CD4-positive, alpha-beta T cell treated with Interleukin-4 for 1 hour (primary cell): ENCODE data around the gene KPNB1.
"Not testable (repeated sequence)": the region's sequence is repeated elsewhere in the genome, so short reads cannot be mapped to it uniquely, and the experiment has no call there.

Experiments used
- DNase-seq, 2 donors: peaks; one replicate each; pipeline ENCODE4 v3.0.0-alpha.2; 2020 to 2022

Gene KPNB1

DNA sequence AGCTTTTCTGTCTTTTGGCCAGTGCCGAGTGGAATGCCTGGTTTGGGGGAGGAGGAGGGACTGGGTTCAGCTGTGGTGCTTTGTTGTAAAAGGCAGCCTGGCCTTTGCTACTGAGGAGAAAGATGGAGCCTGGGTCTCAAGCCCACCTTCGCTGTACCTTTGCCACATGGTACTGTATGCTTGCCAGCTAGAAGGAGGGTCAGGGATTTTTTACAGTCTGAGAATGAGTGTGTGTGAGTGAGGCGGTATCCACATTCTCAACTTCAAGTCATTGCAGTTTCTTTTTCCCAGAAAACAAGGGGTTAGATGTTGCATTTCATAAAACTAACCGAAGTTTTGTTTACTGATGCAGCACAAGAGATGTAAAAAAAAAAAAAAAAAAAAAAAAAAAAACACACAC, 33.0 kb downstream of the KPNB1 start:
- DNase-seq: not testable (repeated sequence)

DNA sequence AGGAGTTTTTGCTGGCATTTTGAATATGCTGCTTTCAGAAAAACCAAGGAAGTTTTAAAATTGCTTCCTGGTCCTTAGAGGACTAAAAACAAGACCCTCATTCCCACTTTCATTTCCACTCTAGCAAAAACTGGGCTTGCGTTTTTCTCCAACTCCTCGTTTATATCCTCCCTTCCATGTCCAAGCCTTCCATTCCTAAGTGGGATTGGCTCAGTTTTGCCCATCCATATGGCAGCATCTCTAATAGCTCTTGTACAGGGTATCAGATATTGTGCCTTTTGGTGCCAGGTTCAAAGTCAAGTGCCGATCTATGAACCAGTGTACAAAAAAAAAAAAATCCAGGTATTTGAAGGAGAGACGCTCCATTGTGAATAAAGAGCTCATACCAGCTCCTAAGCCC, 34.3 kb downstream of the KPNB1 start:
- DNase-seq: no peak

DNA sequence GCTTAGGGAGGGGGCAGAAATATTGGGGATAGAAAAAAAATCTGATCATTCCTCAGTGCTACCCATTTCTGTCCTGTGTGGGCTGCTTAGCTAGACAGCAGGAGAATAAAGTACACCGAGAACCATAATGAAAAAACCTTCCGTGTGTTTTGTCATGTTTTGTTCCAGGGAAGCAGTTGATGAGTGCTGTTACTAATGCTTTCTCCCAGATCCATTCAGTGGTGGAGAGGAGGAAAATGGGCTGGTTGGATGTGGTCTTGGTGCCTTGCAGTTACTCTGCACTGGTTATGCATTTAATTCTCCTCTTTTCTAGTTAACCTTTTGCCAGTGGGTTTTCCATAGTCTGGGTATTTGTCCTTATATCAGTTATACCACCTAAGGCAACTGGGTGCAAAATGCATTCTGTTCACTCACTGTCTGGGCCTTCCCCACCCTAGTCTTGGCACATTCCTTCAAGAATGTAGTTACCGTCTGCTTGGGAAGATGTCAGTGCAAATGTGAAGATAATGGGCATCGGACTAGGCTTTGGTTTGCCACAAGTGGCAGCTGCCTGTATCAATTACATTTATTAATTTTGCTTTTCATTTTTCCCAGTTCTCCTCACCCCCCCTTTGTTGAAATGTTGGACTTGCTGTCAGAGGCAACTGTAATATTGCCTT, 34.9 kb downstream of the KPNB1 start:
- DNase-seq: no peak

DNA sequence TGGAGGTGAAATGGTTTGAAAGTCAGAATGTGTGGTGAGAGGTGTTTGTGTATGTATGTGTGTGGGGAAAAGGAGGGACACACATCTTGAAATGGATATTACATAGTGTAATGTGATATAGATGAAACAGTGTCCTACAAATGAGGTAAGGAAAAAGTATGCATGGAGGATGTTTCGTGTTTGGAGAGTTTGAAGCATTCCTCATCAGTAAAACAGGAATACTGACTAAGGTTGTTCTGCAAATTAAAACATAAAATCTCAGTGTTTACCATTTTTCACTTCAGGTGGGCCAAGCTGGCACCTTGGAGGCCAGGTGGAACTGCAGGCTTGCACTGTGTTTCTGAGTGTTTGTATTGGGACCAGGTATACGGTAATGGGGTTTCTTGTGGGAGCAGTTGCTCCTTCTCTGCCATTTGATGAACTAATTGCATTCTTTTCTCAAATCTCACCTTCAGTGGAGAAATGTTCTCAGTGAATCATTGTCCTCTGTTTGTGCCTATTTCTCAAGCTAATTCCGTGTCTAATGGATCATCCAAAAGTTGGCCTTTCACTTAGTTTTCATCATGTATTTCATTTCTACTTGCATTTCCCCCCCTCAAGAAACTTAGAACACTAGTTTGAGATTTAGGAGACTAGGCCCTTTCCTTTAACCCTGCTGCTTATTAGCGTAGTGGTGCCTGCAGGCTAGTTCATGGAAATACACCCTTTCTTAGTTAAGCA, 36.0 kb downstream of the KPNB1 start:
- no peak for DNase-seq

DNA sequence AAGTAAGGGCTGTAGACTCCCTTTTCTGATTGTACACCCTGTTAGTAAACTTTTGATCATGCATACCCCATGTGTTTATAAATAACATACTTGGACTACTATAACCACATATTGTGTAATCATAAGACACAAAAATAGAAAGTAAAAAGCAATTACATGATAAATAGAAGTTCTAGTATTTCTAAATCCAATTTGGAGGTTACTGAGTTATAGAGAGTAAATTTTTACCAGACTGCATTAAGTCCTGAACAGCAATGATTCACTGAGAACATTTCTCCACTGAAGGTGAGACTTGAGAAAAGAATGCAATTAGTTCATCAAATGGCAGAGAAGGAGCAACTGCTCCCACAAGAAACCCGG, 36.5 kb downstream of the KPNB1 start:
- DNase-seq: no peak

DNA sequence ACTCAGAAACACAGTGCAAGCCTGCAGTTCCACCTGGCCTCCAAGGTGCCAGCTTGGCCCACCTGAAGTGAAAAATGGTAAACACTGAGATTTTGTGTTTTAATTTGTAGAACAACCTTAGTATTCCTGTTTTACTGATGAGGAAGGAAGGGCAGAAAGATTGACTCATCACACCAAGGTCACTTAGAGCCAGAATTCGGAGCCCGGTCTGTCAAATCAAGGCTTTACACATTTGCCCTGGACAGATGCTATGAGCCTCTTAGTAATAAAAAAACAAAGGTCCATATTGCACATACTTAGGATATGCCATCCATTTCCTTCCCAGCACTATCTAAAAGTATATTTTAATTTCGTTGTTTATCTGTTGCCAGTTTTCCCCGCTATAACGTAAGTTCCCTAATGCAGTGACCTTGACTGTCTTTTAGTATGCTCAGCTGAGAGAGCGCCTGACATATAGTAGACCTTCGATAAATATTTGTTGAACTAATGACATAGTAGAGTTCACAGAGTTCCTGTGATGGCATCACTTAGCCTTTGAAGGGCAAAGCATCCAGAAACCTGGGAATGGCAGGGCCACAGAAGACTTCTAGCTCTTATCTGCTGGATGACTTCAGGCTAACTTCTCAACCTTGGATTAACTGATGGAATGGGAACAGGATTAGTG, 37.1 kb downstream of the KPNB1 start:
- no peak for DNase-seq

DNA sequence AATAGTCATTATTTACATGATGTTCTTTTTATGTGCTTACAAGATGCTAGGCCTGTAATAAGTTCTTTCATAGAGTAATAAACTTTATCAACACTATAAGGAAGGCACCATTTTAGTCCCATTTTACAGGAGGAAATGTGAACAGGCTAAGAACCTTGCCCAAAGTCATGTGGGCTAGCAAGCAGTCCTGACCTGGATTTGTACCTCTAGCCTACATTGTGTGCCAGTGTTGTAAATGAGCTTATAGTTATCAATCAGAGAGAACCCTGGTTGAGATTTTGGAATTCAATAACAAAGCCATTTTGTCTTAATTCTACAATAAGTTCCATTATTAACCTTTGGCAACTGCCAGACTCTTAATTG, 37.6 kb downstream of the KPNB1 start:
- no peak for DNase-seq

DNA sequence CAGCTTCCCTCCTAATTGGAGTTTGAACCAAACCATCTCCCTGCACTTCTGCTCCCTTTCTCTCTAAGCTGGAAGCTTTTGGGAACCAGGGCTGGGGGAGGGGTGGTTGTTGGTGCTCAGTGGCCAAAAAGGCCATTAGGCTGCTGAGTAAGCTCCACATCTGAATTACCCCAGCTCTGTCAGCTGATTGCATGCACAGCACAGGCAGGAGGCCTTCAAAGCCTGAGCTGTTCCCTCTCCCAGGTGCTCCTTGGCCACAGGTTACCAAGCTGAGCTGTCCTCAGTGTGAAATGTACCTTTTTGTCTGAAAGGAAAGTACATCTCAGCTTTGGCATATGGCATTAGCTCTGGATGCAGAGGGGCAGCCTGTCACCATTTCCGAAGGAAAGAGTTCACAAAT, 38.0 kb downstream of the KPNB1 start:
- DNase-seq: no peak

DNA sequence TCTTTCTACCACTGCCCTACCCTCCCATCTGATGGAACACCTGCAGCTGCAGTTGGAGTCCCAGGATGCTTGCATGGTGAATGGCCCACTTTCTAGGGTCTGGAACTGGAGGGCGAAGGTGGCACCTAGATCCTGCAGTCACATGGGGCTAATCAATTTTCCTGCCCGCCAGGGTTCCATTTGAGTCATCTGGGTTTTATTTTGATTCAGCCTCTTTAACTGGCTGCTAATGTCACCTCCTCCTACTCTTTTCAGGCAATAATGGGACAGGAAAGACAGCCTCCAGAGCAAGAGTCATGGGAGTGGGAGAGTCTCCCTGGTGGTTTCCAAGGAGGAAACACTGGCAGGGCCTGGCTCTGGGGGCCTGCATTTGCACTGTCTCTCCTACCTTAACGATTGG, 40.4 kb downstream of the KPNB1 start:
- DNase-seq: no peak

DNA sequence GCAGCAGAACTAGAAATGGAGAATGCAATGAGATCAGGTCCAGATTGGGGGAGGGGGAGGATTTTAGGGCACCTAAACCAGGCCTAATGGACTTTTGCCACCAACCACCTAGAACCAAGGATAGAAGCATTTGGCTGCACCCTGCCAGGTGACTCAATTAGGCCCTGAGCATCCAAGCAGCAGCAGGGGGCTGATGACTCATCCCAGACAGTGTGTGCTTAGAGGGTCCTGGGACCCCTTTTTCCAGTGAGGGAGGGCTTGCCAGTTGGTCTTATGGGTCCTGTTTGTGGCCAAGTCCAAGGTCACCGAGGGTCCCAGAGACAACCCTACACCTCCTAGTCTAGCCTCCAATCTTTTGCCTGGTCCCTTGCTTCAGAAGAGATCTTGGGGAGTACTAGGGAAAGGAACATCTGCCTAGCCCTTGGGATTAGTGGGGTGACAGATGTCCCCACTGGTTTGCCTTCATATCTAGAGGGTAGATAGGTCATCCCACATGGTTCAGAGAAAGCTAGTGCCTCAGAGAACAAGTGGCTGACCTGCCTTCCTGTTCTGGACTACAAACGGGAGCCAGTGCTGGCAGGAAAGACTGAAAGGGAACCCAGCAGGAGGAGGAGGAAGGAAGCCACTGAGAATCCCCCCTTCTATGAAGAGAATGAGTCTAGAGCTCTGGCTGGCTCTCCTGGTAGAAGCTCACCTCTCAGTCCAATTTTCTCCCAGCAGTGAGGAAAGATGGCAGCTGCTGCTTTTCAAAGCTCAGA, 42.6 kb downstream of the KPNB1 start:
- no peak for DNase-seq

DNA sequence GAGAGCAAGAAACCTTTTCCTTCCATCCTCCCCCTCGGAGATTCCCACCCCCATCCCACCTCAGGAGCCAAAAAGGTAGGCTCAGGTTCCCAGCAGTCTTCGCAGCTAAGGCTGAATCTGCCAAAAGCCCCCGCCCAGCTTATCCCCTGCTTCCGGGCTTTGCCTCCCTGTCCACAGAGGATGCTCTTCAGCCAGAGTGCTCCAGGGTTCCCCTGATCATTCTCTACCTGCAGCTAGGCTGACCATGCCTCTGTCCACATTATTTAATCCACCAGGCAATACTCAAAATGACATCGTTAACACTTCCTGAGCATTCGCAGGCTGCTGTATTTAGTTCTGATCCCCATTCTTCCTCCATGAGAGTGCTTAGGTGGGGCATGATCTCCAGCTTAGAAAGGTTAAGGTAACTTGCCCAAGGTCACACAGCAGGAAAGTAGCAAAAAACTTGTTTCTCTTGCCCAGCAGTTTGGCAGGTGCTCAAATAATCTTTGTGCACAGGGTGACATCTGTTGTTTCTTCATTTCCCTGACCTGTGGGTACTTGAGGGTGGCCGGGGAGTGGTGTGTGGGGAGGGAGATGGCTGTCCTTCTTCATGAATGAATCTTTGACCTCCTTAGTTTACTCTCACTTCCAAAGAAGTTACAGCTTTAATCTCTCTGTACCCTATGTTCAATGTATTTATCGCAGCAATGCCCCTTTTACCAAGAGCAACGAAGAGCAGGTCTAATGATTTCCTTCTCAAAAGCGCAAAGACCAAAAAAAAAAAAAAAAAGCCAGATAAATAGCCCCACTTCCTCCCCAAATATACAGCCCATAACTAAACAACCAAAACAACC, 43.4 kb downstream of the KPNB1 start:
- no peak for DNase-seq

DNA sequence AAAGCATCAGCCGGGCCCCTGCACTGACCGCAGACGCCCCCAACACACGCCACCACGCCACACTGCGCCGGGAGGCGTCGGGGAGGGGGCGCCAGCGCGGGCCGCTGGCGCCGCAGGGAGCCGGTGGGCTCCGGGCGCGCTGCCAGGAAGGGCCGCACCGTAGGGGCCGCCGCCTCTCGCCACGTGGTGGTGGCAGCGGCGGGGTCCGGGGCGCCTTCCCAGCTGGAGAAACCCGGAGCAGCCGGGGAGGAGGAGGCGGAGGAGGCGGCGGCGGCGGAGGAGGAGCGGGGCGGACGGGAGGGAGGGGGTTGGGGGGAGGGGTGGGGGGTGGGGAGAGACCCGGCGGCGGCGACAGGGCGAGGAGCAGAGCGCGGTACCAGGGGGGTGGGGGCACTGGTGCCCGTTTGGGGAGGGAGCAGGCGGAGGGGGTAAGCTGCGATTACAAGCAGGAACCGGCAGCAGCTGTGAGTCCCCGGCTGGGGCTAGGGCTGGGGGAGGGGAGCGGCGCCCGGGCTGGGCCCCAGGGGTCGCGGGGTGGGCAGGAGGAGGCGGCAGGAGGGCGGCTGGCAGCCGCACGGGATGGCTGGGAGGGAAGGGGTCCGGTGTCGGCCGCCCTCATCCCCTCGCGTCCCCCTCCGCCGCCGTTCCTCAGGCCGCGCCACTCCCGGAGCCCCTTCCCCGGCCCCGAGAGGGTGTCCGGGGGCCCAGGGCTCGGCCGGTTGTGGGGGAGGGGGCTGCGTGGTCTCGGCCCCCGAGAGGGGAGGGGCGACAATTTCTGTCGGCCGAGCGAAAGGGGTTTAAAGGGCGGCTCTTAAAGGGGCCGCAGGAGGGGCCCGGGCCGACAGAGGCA, 44.2 kb downstream of the KPNB1 start, which contains the start of gene TBKBP1:
TSS of gene TBKBP1 (plus strand) at position 431 of the 850 bp plus-strand sequence. CDS start 1,952 bp downstream, outside the sequence.
- peak; percentile 62 to 66 for DNase-seq

DNA sequence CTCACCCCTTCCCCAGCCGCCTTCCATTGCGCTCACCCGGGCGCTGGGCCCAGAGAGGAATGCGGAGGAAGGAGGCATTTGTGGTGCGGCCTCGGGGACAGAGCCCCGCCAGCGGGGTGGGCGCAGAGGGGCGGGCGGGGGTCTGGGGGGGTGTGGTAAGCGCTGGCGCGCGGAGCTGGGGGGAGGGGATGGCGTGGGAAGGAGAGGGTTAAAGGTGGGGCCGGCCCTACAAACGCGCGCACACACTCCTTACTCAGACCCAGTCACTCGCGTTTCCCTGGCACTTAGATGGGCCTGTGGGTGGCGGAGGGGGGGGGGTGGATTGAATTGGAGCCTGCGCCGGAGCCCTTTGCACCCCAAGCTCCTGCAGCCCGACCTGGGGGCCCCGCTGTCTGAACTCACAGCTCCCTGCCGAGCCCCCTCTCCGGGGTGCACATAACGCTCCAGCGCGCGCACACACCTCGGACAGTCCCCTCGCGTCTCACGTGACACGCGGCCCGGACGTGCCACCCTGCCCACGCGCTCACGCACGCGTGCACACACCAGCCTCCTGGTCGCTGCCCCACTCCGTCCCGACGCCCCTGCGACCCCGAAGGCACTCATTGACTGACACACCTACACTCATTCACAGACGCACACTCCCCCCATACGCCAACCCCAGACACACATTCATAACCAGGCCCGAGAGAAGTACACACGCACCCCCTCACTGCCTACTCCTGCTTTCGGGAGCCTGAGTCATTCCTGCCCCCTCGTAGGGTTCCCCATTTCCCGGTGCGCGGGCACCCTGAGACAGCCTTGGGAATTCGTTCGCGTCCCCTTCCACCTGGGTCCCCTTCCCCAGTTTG, 45.1 kb downstream of the KPNB1 start:
- DNase-seq: peak; percentile 34

DNA sequence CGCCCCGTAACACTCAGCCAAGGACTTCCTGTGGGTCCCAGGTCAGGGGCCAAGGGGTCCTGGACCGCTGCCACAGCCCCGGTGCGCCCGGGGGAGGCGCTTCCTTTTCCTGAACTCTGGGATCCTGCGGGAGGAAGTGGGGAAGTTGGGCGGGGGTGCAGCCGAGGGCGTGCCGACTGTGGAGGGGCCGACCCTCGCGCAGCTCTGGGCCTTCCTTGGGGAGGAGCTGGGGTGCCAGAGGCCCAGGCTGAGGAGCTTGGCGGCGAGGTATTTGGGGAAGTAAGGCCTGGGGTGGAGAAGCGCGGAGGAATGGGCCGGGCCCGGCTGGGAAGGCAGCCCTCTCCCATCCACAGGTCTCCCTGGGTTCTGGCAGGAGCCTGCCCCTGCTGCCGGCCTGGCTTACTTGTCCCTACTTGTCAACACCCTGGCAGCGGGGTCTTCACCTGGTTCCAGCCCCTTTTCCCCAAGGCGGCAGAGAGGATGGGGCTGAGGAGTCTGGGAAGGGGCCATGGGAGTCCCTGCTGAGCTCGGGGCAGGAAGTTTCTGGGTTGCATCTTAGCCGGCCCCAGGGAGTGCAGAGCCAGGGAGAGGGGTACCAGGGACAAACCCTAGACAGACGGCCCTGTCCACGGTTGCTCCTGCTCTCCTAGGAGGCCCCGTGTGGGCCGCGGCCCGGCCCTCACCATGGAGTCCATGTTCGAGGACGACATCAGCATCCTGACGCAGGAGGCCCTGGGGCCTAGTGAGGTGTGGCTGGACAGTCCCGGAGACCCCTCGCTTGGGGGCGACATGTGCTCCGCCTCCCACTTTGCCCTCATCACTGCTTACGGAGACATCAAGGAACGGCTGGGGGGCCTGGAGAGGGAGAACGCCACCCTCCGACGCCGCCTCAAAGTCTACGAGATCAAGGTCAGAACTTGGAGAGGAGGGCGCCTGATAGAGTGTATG, 46.0 kb downstream of the KPNB1 start:
- no peak for DNase-seq

DNA sequence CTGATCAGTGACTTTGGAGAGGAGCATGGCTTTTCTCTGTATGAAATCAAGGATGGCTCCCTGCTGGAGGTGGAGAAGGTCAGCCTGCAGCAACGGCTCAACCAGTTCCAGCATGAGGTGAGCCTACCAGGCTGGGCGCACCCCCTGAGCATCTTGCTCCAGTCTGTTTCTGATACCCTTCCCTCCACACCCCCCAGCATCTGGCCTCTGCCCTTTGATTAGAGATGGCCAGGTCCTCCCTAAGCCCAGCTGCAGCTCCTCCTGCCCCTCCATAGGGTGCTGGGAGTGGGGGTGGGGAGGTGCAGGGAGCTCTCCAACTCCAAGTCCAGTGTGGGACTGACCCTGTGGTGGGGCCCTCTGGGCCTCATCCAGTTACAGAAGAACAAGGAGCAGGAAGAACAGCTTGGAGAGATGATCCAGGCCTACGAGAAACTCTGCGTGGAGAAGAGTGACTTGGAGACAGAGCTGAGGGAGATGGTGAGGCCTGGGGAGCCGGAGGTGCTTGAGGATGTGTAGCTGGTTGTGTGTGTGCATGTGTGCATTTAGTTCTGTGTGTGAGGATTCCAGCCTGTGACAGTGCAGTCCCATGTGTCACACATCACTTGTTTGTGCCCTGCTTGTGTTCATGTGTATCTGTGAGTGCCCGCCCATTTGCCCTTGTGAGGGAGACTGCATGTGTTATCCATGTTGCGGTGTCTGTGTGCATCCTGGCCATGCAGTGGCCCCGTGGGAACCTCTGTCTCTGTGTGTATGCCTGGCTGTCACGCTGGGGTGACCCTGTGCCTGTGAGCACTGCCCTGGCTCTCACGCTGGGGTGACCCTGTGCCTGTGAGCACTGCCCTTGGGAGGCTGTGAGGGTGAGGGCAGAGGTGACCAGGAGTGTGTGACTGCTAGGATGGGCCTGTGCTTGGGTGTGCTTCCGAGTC, 47.3 kb downstream of the KPNB1 start:
- no peak for DNase-seq

DNA sequence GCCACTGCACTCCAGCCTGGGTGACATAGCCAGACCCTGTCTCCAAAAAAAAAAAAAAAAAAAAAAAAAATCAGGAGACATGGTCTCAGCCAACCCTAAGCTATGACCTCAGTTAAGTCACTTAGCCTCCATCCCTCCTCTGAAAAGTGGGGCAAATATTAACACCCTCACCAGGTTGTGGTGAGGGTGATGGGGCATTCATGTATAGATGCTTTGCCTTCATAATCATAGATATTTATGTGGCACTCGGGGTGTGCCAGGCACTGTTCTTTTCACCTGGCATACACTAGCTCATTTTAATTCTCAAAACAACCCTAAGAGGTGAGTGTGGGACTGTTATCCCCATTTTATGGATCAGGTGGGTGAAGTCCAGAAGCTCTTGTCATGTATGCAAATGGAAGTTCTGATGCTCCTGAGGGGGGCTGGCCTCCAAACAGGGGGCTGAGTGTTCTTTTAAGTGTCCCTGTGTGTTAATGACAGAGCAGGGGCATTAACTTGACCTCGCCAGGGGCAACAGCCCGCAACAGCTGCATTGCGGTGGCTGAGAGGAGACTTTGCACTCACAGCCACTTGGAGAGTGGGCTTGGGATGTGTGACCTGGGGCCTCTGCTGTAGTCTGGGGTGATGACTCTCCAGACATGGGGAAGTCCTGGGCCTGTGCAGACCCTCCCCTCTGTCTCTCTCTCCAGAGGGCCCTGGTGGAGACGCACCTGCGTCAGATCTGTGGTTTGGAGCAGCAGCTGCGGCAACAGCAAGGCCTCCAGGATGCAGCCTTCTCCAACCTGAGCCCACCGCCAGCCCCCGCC, 48.4 kb downstream of the KPNB1 start:
- no peak for DNase-seq
